ENCODE measurements around the gene ATP2C1.

- TF ChIP-seq CTCF (conservative IDR thresholded peaks at IDR 0.05; ENCODE audit: low read depth in 2 of 2) (no peak), ZNF331 (CRISPR knock-in tag; IDR thresholded peaks at IDR 0.05; ENCODE audit: low read depth) (no peak)
These were observed 80.3 kb downstream of the ATP2C1 start for GRCh38 chr3:130974201-130974600.

All from GM23338 (cell line).